Gastroesophageal sphincter (tissue), 3 donors: Measurements from ENCODE around the gene NAPB.

ENCODE experiments used
- CTCF ChIP-seq, 4 experiments: fragments of 200-600 bp in 2 of 4; fragments of 450-650 bp in 2 of 4; sonication (generic) in 1 of 4; IDR thresholded peaks; one replicate each; pipeline ENCODE4 v1.5.1; 2017 to 2019; ENCODE audit warnings: antibody characterized with exemption in 4 of 4, mild to moderate bottlenecking in 2 of 4, moderate library complexity in 2 of 4
- EP300 ChIP-seq: sonication (generic); formaldehyde crosslinking; IDR thresholded peaks from one replicate; pipeline ENCODE4 v1.6.1; 2017; ENCODE audit warnings: antibody characterized with exemption, mild to moderate bottlenecking
- POLR2A ChIP-seq, 2 donors: fragments of 450-650 bp; IDR thresholded peaks; one replicate each; pipeline ENCODE4 v1.6.1; 2017; ENCODE audit warnings: antibody characterized with exemption in 2 of 2, mild to moderate bottlenecking in 2 of 2, moderate library complexity in 1 of 2
- POLR2AphosphoS5 ChIP-seq: sonication (generic); formaldehyde crosslinking; IDR thresholded peaks from one replicate; pipeline ENCODE4 v1.6.1; 2017; ENCODE audit warnings: antibody characterized with exemption

- TF ChIP-seq POLR2AphosphoS5 (no peak), CTCF (IDR thresholded peaks at IDR 0.05) (no peak), POLR2A (IDR thresholded peaks at IDR 0.05) (no peak), EP300 (no peak)
Observed at GRCh38 chr20:23396950-23397627, 24.2 kb downstream of the NAPB start.
